ENCODE data around the gene TPX2. TPM values are rescaled to one million over a fixed set of nuclear protein-coding genes. Genes with fewer than 3 reads are reported as not detected.

Gene TPX2
- total and polyA plus RNA-seq, 10 of the 15 experiments (the other 5 are each of a cell fraction or from before 2014, with no cell fraction given), result 29.7 to 144 (median 89.0) TPM

DNA sequence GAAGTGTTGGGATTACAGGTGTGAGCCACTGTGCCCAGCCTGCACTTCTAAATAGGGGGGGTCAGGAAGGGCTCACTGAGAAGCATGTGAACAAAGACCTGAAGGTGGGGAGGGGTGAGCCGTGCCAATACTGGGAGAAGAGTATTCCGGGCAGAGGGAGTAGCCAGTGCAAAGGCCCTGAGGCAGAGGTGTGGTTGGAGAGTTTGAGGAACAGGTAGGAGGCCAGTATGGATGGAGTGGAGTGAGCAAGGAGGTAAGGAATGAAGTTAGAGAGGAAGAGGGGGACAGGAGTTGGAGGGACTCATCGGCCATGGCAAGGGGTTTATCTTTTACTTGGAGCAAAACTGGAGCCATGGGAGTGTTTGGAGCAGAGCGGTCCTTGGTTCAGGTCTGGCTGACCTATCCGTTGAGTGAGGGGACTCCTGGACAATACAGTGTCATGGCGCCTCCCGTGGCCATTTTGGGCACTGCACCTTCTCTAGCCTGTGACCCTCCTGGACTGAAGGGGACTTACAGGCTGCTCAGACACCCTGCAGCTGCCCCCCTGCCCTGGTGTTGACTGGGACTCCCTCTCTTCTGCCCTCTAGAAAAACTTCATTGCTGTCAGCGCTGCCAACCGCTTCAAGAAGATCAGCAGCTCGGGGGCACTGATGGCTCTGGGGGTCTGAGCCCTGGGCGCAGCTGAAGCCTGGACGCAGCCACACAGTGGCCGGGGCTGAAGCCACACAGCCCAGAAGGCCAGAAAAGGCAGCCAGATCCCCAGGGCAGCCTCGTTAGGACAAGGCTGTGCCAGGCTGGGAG is 94.2 kb downstream of the TPX2 start (continued):
- TF ChIP-seq, protein P1, sequence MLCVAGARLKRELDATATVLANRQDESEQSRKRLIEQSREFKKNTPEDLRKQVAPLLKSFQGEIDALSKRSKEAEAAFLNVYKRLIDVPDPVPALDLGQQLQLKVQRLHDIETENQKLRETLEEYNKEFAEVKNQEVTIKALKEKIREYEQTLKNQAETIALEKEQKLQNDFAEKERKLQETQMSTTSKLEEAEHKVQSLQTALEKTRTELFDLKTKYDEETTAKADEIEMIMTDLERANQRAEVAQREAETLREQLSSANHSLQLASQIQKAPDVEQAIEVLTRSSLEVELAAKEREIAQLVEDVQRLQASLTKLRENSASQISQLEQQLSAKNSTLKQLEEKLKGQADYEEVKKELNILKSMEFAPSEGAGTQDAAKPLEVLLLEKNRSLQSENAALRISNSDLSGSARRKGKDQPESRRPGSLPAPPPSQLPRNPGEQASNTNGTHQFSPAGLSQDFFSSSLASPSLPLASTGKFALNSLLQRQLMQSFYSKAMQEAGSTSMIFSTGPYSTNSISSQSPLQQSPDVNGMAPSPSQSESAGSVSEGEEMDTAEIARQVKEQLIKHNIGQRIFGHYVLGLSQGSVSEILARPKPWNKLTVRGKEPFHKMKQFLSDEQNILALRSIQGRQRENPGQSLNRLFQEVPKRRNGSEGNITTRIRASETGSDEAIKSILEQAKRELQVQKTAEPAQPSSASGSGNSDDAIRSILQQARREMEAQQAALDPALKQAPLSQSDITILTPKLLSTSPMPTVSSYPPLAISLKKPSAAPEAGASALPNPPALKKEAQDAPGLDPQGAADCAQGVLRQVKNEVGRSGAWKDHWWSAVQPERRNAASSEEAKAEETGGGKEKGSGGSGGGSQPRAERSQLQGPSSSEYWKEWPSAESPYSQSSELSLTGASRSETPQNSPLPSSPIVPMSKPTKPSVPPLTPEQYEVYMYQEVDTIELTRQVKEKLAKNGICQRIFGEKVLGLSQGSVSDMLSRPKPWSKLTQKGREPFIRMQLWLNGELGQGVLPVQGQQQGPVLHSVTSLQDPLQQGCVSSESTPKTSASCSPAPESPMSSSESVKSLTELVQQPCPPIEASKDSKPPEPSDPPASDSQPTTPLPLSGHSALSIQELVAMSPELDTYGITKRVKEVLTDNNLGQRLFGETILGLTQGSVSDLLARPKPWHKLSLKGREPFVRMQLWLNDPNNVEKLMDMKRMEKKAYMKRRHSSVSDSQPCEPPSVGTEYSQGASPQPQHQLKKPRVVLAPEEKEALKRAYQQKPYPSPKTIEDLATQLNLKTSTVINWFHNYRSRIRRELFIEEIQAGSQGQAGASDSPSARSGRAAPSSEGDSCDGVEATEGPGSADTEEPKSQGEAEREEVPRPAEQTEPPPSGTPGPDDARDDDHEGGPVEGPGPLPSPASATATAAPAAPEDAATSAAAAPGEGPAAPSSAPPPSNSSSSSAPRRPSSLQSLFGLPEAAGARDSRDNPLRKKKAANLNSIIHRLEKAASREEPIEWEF (IDR thresholded peaks at IDR 0.05; ENCODE audit: insufficient replicate concordance, low read depth, low read length), result no peak
- no peak for TF ChIP-seq SREBF1 (IDR thresholded peaks at IDR 0.05; ENCODE audit: low read length)
- TF ChIP-seq ZZZ3 (IDR thresholded peaks at IDR 0.05; ENCODE audit: control insufficient read depth, insufficient read length, low read depth), result no peak
- no peak for TF ChIP-seq ZSCAN29 (IDR thresholded peaks at IDR 0.05)
- no peak for TF ChIP-seq ZNF622 (IDR thresholded peaks at IDR 0.05)
- no peak for TF ChIP-seq NBN (IDR thresholded peaks at IDR 0.05)
- TF ChIP-seq MEF2B (IDR thresholded peaks at IDR 0.05; ENCODE audit: partially characterized antibody, poor library complexity, severe bottlenecking), result no peak
